Smooth muscle cell (in vitro differentiated cells): ENCODE measurements around the gene TCTN2. TPM values are rescaled to one million over a fixed set of nuclear protein-coding genes. Genes with fewer than 3 reads are reported as not detected.
A peak's percentile ranks its signal among the peaks of the same experiment; 100 is the strongest.

ENCODE experiments used
- DNase-seq: peaks from one replicate; lab custom pipeline; 2025; ENCODE audit not compliant: unreplicated experiment; lab: John Stamatoyannopoulos, UW
- H2AFZ ChIP-seq: fragments of 200-600 bp; sonication (generic); 2 replicates; pipeline ENCODE4 v1.6.0; 2016; ENCODE audit warnings: antibody characterized with exemption, low read depth, mild to moderate bottlenecking
- H3F3A ChIP-seq: fragments of 200-600 bp; sonication (generic); 2 replicates; pipeline ENCODE4 v1.6.0; 2017; ENCODE audit warnings: antibody characterized with exemption, low read depth
- H3K27ac ChIP-seq: fragments of 200-600 bp; sonication (generic); 2 replicates; pipeline ENCODE4 v1.5.1; 2016; ENCODE audit warnings: low read depth, mild to moderate bottlenecking
- H3K27me3 ChIP-seq: fragments of 200-600 bp; sonication (generic); 2 replicates; pipeline ENCODE4 v1.6.1; 2016; ENCODE audit warnings: low read depth, mild to moderate bottlenecking
- H3K36me3 ChIP-seq: fragments of 200-600 bp; sonication (generic); 2 replicates; pipeline ENCODE4 v1.5.1; 2016; ENCODE audit warnings: low read depth
- H3K4me1 ChIP-seq: fragments of 200-600 bp; sonication (generic); 2 replicates; pipeline ENCODE4 v1.5.1; 2016; ENCODE audit warnings: low read depth
- H3K4me2 ChIP-seq: fragments of 200-600 bp; sonication (generic); 2 replicates; pipeline ENCODE4 v1.6.0; 2016; ENCODE audit warnings: mild to moderate bottlenecking
- H3K4me3 ChIP-seq: fragments of 200-600 bp; sonication (generic); 2 replicates; pipeline ENCODE4 v1.5.1; 2016; ENCODE audit warnings: mild to moderate bottlenecking
- H3K79me2 ChIP-seq: fragments of 200-600 bp; sonication (generic); 2 replicates; pipeline ENCODE4 v1.6.0; 2016; ENCODE audit warnings: low read depth, mild to moderate bottlenecking
- H3K9ac ChIP-seq: fragments of 200-600 bp; sonication (generic); 2 replicates; pipeline ENCODE4 v1.6.0; 2016; ENCODE audit warnings: low read depth
- H3K9me3 ChIP-seq: fragments of 200-600 bp; sonication (generic); replicated peaks from 2 replicates; pipeline ENCODE4 v1.5.1; 2016; ENCODE audit warnings: low read depth
- H4K20me1 ChIP-seq: fragments of 200-600 bp; sonication (generic); 2 replicates; pipeline ENCODE4 v1.6.0; 2016; ENCODE audit warnings: low read depth
- WGBS: methylation state at CpG from one replicate; pipeline ENCODE4 v1.1.7; 2016; ENCODE audit warnings: low lambda C conversion rate; 5-methylcytosine and 5-hydroxymethylcytosine counted together
- polyA plus RNA-seq: library from polyadenylated mRNA; unstranded; fragments of >200 nt; fragmentation: Nextera tagmentation; extraction: Ambion mirVana; gene quantifications from 2 replicates; pipeline ENCODE4 v1.2.1, GENCODE V29; 2016
- total RNA-seq: library from RNA; depleted of rRNA; stranded (reverse); fragments of >200 nt; gene quantifications from 2 replicates; pipeline ENCODE4 v1.2.3, GENCODE V29; 2014
- TF ChIP-seq, protein P1 (sequence below): fragments of 200-600 bp; sonication (generic); IDR thresholded peaks from 2 replicates; pipeline ENCODE4 v1.5.1; 2017; ENCODE audit warnings: borderline replicate concordance, mild to moderate bottlenecking, antibody characterized with exemption; ENCODE audit not compliant: insufficient read depth, poor library complexity, severe bottlenecking

The TCTN2 gene
- total and polyA plus RNA-seq, 2 experiments from 2014 or later = 2.8 to 11.5 TPM

DNA sequence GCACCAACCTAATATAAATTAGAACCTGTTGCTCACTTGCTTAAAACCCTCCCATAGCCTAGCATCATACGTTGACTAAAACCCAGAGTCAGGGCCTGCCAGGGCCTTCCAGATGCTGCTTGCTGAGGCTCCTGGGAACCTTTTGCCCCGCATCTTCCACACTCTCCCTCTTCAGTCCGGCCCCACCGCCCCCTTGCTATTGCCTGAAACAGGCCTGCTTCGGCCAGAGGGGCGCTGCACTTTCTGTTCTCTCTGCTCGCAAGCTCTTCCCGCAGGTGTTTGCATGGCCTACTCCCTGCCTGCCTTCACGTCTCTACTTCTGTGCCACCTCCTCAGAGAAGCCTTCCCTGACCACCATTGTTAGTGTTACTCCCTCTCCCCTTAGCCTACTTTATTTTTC, 13.7 kb upstream of the TCTN2 start:
- Histone ChIP-seq H3K4me3 (no peak overlapping the region), H3K4me1 (no peaks in the 10 kb centered on the region), H3K27me3 (no peaks in the 10 kb centered on the region), H3K9me3 (no peaks in the 10 kb centered on the region), H3K4me2 (no peak overlapping the region), H3K27ac (no peak overlapping the region), H2AFZ (no peak overlapping the region), H3K36me3 (no peaks in the 10 kb centered on the region), H4K20me1 (no peaks in the 10 kb centered on the region), H3K79me2 (no peaks in the 10 kb centered on the region), H3F3A (peaks cover 10% of the 10 kb centered on the region), H3K9ac (no peak overlapping the region)
- TF ChIP-seq, protein P1, sequence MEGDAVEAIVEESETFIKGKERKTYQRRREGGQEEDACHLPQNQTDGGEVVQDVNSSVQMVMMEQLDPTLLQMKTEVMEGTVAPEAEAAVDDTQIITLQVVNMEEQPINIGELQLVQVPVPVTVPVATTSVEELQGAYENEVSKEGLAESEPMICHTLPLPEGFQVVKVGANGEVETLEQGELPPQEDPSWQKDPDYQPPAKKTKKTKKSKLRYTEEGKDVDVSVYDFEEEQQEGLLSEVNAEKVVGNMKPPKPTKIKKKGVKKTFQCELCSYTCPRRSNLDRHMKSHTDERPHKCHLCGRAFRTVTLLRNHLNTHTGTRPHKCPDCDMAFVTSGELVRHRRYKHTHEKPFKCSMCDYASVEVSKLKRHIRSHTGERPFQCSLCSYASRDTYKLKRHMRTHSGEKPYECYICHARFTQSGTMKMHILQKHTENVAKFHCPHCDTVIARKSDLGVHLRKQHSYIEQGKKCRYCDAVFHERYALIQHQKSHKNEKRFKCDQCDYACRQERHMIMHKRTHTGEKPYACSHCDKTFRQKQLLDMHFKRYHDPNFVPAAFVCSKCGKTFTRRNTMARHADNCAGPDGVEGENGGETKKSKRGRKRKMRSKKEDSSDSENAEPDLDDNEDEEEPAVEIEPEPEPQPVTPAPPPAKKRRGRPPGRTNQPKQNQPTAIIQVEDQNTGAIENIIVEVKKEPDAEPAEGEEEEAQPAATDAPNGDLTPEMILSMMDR = no peak
- DNase-seq = no peak
- WGBS = 95% methylated on average over 9 of the region's 9 CpGs

DNA sequence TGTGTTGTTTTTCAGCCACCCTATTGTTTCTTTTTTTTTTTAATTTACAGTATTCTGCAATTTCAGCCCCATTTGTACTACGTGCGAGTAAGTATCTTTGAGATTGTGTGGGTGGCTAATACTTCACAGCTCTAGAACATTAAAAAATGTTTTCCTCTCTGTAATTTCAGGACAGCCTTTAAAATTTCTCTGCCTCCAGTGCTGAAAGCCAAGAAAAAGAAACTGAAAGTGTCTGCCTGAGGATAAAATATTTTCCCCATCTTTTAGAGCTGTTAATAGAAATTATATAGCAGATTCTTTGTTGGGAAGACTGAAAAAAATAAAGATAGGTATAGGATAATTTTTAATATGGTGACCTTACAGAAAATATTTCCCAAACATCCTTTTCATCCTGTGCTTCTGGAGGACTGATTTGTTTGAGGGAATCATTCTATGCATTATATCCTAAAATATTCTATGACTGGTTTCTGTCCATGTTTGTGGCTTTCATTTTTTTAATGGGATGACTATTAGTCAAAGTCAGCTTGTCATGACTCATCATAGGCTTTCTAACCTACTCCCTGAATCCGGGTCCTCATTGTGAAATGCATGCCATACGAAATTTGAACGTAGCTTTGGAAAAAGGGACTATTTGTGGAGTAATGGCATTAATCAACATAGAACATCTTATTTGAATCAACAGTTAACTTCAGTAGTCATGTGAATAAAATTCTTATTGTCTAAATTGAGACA, 10.8 kb upstream of the TCTN2 start:
- H3K27me3 ChIP-seq = no peaks in the 10 kb centered on the region
- H3K4me2 ChIP-seq = peak overlapping the region; percentile 81
- H3K9ac ChIP-seq = peak overlapping the region; percentile 63
- H3K9me3 ChIP-seq = no peaks in the 10 kb centered on the region
- no peaks in the 10 kb centered on the region for H3K79me2 ChIP-seq
- H3K4me3 ChIP-seq = no peak overlapping the region
- TF ChIP-seq, protein P1 = no peak
- no peak for DNase-seq
- H3F3A ChIP-seq = peaks cover 10% of the 10 kb centered on the region
- no peaks in the 10 kb centered on the region for H4K20me1 ChIP-seq
- peak overlapping the region; percentile 94 for H3K27ac ChIP-seq
- WGBS = 46% methylated on average over 5 of the region's 5 CpGs
- no peaks in the 10 kb centered on the region for H3K4me1 ChIP-seq
- H3K36me3 ChIP-seq = no peaks in the 10 kb centered on the region
- H2AFZ ChIP-seq = peak overlapping the region; percentile 15

DNA sequence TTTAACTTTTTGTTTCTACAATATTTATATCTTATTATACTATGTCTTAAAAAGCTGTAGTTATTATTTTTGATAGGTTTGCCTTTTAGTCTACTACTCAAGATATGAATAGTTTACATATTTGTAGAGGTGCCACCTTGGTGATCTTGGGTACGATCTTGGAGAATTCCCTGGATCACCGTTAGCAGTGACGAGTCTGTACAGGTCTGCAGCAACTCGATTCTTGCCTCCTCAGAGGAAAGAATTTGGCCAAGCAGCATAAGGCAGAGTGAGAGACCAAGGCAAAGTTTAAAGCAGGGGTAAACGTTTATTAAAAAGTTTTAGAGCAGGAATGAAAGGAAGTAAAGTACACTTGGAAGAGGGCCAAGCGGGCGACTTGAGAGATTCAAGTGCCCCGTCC, 3.1 kb upstream of the TCTN2 start:
- no peak for DNase-seq
- Histone ChIP-seq H3K4me1 (peaks cover 6% of the 10 kb centered on the region), H4K20me1 (no peaks in the 10 kb centered on the region), H3K4me2 (no peak overlapping the region), H3K27ac (no peak overlapping the region), H3K36me3 (no peaks in the 10 kb centered on the region), H3K27me3 (no peaks in the 10 kb centered on the region), H3K4me3 (no peak overlapping the region), H2AFZ (no peak overlapping the region), H3F3A (no peaks in the 10 kb centered on the region), H3K9me3 (no peaks in the 10 kb centered on the region), H3K9ac (no peak overlapping the region), H3K79me2 (no peaks in the 10 kb centered on the region)
- TF ChIP-seq, protein P1 = no peak
- 82% methylated on average over 8 of the region's 8 CpGs for WGBS

- peak overlapping the region; percentile 92 for H3K4me2 ChIP-seq
- no peaks in the 10 kb centered on the region for H3K79me2 ChIP-seq
- TF ChIP-seq, protein P1 = no peak
- H3K9ac ChIP-seq = no peak overlapping the region
- H3K36me3 ChIP-seq = no peaks in the 10 kb centered on the region
- no peaks in the 10 kb centered on the region for H3F3A ChIP-seq
- no peaks in the 10 kb centered on the region for H3K27me3 ChIP-seq
- H3K4me3 ChIP-seq = peak overlapping the region; percentile 63
- DNase-seq = no peak
- H3K27ac ChIP-seq = no peak overlapping the region
- H3K4me1 ChIP-seq = peaks cover 6% of the 10 kb centered on the region
- WGBS = 94% methylated on average over 6 of the region's 6 CpGs
- no peaks in the 10 kb centered on the region for H3K9me3 ChIP-seq
- no peaks in the 10 kb centered on the region for H4K20me1 ChIP-seq
- H2AFZ ChIP-seq = peak overlapping the region; percentile 77
These were observed 963 bp downstream of the TCTN2 start for GRCh38 chr12:123671876-123672275.
